Limb (tissue), 2 donors: ENCODE measurements around the gene IMPACT.

ENCODE experiments used
- DNase-seq, 2 donors: peaks; one replicate each; pipeline ENCODE4 v3.0.0-alpha.2; 2016; ENCODE audit errors: extremely low spot score in 2 of 2

The IMPACT gene, protein sequence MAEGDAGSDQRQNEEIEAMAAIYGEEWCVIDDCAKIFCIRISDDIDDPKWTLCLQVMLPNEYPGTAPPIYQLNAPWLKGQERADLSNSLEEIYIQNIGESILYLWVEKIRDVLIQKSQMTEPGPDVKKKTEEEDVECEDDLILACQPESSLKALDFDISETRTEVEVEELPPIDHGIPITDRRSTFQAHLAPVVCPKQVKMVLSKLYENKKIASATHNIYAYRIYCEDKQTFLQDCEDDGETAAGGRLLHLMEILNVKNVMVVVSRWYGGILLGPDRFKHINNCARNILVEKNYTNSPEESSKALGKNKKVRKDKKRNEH

DNA sequence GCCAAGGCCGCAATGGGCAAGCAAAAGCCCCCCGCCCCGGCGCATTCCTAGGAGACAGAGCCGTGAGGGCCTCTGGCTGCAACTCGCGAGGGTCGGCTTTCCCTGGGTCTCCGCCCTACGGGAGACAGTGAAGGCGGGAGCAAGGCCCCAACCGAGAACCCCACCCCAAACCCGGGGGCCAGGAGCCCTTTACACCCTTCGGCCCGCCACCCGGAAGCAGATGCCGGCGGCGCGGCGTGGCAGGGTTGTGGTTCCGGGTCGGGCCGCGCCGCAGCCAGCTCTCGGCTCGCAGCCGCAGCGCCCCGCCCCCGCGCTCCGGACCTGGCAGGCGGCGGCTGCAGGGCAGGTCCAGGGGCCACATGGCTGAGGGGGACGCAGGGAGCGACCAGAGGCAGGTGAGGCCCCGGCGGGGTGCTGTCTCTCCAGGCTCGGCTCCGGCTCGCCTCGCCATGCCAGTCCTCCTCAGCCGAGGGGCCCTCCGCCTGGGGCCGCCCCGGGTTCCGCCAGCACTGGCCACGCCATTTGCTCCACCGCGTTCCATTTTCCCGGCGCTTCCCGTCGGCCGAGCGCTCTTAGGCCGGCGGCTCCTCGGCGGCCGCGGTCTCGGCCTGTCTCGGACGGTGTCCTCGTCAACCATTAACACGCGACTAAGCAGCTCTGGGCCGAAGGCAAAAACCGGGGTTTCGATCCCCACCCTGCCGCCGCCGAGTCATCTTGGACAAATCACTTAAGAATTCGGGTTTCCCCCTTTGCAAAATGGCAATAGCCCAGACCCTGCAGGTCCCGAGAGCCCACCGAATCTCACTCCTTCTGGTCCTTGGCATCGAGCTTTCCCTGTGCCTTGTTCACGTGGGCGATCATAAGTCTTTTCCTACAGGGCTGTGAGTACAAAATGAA is at the start of gene IMPACT:
TSS of gene IMPACT (plus strand) at position 273 of the 897 bp plus-strand sequence. CDS start at position 360, 87 bp downstream.
- peak; percentile 87 to 93 for DNase-seq

DNA sequence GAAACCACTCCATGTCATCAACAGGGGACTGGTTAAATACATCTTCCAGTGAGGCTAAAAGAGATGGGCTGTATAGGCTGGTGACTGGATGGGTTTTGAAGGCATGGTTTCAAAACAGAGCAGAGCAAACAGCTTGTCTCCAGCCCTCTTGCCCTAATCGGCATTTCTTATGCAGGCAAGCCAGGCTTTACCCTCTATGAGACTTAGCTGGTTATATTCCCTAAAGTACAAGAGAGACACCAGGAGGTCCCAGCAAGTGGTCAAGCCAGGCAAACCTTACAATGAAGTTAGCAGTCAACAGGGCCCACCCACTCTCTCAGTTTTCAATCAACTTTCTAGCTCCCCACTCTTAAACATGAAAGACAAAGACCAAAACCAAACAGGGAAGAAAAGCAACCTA is 47.9 kb upstream of the IMPACT start:
- no peak for DNase-seq

GRCh38 chr18:24380163-24380747 is 46.2 kb upstream of the IMPACT start:
- no peak for DNase-seq

DNA sequence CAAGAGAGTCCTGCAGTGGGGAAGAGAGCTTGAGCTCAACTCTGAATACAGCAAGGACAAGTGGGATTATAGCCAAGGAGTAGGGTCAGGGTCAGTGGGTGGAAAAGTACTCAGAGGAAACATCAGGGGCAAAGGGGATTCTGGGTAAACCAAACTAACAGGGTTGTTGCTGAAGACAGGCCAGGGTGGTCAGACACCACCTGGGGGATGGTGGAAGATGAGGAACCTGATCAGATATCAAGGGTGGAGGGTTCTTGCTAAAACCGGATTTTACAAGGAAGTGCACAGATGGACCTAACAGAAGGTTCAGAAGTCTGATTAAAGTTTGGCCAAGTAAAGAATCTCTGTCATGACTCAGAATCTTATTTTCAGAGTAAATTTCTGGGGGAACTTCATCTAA is 45.3 kb upstream of the IMPACT start:
- DNase-seq: no peak

DNA sequence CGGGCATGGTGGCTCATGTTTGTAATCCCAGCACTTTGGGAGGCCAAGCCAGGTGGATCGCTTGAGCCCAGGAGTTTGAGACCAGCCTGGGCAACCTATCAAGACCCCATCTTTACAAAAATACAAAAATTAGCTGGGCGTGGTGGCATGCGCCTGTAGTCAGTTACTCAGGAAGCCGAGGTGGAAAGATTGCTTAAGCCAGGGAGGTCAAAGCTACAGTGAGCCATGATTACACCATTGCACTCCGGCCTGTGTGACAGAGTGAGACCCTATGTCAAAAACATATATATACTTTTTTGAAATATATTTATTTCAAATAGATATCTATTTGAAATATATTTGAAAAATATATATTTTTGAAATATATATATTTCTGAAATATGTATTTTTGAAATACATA is 39.8 kb upstream of the IMPACT start:
- no peak for DNase-seq

- peak in 1 of 2 donors; percentile 63 for DNase-seq
These were observed 37.5 kb upstream of the IMPACT start for GRCh38 chr18:24388957-24389356.

GRCh38 chr18:24395049-24395795 is 31.2 kb upstream of the IMPACT start:
- no peak for DNase-seq

DNA sequence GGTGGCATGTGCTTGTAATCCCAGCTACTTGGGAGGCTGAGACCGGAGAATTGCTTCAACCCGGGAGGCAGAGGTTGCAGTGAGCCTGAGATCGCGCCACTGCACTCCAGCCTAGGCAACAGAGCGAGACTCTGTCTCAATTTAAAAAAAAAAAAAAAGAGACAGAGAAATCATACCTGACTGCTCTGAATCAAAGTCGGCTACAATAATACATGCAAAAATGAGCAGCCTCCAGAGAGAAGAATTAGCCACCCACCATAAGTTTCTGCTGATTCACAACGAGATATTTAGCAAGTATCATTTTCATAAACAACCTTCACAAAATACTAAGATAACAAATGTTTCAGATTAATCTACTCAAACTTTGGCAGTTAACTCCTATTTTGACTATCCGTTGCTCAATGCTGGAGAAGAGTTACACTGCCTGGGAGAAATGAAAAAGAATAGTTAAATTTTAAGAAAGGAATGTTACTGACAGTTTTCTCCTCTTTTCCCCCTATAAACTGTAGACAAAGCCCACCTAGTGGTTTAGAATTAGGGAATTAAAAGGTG is 30.3 kb upstream of the IMPACT start:
- DNase-seq: no peak

- DNase-seq: peak in 1 of 2 donors; percentile 66
These were observed 29.3 kb upstream of the IMPACT start for GRCh38 chr18:24397131-24397693.

DNA sequence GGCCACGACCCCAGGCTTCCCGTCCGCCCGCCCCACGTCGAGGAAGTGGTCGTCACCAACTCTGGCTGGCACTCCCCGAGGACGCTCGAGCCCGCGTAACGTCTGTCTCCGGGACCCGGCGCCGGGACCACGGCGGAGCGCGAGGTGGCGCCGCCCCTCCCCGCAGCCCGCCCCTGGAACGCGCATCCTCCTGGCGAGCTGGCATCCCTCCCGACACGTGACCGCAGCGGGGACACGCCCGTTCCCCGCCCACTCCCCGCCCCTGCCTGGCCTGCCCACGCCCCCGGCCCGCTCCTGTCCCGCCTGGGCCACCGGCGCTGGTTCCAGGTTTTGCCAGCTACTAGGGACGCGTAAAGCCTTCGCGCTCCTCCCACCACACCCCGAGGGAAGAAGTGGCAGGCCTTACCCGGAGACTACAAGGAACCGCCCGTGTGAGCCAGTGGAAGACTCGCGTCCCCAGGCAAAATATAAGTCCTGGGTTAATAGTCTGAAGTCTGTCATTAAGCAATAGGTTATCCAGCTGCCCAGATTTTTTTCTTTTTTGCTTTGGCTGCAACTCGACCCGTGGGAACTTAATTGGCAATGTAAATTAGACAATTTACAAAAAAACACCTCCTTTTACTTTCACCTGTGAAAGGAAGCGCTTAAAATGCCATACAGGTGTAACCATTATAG is 28.6 kb upstream of the IMPACT start, which contains the start of gene OSBPL1A:
TSS of gene OSBPL1A (minus strand) at position 131 of the 675 bp plus-strand sequence. CDS start 20,291 bp downstream, outside the sequence.
- peak; percentile 92 to 96 for DNase-seq

- no peak for DNase-seq
These were observed 27.9 kb upstream of the IMPACT start for GRCh38 chr18:24398540-24398939.

GRCh38 chr18:24400587-24400986 is 25.9 kb upstream of the IMPACT start:
- DNase-seq: no peak

DNA sequence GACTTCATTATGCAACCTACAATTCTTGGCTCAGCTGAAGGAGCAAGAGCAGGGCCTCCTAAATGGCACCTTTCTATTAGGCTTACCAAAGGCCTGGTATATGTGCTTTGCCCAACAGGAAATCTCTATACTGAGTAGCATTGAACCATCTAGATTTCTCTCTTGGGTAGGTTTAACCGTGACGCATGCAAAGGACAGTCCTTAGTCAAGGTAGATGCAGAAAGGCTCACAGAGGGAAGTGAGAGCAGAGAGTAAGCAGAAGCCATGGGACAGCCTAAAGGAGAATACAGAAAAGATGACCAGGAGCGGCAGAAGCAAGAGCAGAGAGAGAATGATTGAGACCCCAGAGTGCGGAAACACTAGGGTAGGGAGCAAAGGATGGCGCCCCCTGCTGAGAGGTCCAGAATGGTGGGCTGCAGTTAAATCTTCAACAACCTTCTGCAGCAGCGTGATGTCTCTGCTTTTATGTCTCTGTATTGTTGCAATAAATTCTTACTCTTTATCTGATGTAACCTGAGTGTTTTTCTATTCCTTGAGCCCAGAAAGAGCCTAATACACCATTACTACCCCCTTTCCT is 24.2 kb upstream of the IMPACT start:
- no peak for DNase-seq

DNA sequence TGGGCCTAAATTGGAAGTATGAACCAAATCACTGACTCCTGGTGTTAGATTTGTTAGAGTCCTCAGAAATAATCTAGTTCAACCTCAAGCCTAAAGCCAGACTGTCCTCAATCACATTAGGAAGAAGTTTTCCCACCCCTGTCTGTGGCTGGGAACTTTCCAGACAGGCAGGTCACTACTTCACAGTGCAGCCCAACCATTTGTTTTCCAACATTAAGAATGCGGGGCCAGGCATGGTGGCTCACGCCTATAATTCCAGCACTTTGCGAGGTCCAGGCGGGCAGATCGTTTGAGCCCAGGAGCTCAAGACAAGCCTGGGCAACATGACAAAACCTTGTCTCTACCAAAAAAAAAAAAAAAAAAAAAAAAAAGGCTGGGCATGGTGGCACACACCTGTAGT is 23.4 kb upstream of the IMPACT start:
- no peak for DNase-seq

GRCh38 chr18:24404591-24404990 is 21.9 kb upstream of the IMPACT start:
- DNase-seq: no peak

DNA sequence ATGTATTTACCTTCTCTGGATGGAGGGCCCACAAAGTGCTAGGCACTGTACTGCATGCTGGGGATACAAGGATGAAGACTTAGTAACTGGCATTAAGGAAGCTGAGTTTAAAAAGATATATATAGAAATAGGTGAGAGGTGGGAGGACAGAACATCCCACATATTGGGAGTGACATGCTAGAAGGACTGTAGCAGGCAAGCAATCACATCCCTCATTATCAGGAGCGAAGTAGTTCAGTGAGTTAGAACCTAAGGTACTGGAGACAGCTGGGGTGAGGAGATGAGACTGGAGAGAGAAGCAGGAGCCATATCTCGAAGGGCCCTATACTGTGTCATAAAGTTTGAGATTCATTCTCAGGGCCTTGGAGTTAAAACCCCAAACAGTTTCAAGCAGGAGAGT is 18.0 kb upstream of the IMPACT start:
- DNase-seq: no peak

DNA sequence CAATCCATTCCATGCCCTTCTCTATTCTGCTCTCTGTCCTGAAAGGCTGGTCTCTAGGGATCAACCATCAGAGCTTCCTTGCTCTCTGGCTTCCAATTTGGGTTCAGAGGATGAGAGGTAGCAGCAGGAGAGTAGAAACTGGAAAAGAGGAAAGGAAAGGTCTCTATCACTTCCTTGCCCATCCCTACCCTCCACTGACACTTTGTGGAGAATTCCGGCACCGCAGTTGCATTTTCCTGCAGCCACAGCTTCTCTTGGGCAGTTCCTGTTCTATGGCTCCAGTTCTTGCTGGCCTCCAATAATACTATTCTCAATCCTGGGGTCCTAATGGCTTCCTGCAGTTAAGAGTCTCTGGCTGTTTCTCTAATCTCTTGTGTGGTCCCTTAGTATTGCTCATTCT is 13.3 kb upstream of the IMPACT start:
- no peak for DNase-seq

GRCh38 chr18:24414349-24415003 is 12.0 kb upstream of the IMPACT start:
- DNase-seq: no peak

DNA sequence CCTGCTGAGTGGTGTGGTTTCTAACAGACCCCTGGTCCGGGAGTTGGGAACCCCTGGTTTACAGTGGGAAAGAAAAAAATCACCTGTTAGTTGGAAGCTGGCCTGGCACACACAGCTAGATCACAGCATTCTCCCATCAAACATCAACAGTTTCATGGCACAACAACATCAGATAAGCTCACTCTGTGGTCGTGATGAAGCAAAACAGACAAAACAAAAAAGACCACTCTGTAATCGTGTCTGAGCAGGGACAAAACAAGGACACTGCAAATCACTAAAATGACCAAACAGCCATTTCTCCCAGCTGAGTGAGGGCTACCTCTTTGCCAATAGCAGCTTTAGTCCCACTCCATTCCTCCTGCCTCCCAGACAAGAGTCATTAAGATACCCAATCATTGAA is 9.0 kb upstream of the IMPACT start:
- no peak for DNase-seq
